Tibial nerve (tissue), 3 donors: Measurements from ENCODE around the gene PRKAR1B.

ENCODE experiments used
- POLR2A ChIP-seq, 2 donors: fragments of 450-650 bp; IDR thresholded peaks; one replicate each; pipeline ENCODE4 v1.6.1; 2017; ENCODE audit warnings: antibody characterized with exemption in 2 of 2, mild to moderate bottlenecking in 2 of 2, moderate library complexity in 2 of 2
- TF ChIP-seq, protein P1 (sequence below), 5 experiments: fragments of 200-600 bp in 3 of 5; fragments of 450-650 bp in 2 of 5; sonication (generic) in 3 of 5; IDR thresholded peaks; one replicate each; pipeline ENCODE4 v1.5.1; 2016 to 2019; ENCODE audit warnings: antibody characterized with exemption in 5 of 5, mild to moderate bottlenecking in 3 of 5, moderate library complexity in 2 of 5

DNA sequence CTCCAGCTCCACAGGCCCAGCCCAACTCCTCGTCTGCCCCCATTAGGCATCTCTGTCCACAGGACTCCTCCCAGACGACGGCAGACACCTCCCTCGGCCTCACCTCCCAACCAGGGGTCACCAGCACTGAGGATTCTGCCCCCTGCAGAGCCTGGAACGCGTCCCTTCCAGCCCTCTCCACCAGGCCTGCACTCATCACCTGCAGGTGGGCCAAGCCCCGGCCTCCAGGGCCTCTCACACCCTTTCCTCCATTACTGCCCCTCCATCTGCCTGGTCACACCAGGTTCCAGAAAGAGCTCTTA is 164.8 kb downstream of the PRKAR1B start:
- TF ChIP-seq, protein P1, sequence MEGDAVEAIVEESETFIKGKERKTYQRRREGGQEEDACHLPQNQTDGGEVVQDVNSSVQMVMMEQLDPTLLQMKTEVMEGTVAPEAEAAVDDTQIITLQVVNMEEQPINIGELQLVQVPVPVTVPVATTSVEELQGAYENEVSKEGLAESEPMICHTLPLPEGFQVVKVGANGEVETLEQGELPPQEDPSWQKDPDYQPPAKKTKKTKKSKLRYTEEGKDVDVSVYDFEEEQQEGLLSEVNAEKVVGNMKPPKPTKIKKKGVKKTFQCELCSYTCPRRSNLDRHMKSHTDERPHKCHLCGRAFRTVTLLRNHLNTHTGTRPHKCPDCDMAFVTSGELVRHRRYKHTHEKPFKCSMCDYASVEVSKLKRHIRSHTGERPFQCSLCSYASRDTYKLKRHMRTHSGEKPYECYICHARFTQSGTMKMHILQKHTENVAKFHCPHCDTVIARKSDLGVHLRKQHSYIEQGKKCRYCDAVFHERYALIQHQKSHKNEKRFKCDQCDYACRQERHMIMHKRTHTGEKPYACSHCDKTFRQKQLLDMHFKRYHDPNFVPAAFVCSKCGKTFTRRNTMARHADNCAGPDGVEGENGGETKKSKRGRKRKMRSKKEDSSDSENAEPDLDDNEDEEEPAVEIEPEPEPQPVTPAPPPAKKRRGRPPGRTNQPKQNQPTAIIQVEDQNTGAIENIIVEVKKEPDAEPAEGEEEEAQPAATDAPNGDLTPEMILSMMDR (IDR thresholded peaks at IDR 0.05): no peak
- TF ChIP-seq POLR2A (IDR thresholded peaks at IDR 0.05): no peak
